HG03025 (cell line): ENCODE data around the gene PDCD1LG2.
"Not testable (repeated sequence)": the region's sequence is repeated elsewhere in the genome, so short reads cannot be mapped to it uniquely, and the experiment has no call there.

Experiments used
- ATAC-seq: cut with Tn5 transposase; IDR thresholded peaks from one replicate; pipeline ENCODE4 v1.9.1; 2021; ENCODE audit warnings: mild to moderate bottlenecking, moderate library complexity; ENCODE audit not compliant: unreplicated experiment, low FRiP score

Gene PDCD1LG2

DNA sequence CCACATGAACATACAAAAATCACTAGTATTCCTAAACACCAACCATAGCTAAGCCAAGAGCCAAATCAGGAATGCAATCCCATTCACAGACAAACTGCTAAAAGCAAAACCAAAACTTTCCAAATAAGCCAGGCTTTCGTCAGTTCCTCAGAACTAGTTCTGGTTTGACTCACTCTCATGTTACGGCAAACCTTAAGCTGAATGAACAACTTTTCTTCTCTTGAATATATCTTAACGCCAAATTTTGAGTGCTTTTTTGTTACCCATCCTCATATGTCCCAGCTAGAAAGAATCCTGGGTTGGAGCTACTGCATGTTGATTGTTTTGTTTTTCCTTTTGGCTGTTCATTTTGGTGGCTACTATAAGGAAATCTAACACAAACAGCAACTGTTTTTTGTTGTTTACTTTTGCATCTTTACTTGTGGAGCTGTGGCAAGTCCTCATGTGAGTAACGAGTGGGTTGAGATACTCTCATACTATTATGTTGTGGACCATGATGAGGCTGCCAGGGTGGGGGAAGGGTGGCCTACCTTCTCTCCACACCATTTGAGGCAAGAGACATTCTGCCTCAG, at the start of gene PDCD1LG2:
Gene PDCD1LG2, plus strand, starts transcription at position 172 of the 572 bp plus-strand sequence. CDS start 12,016 bp downstream, outside the sequence.
- ATAC-seq = peak; percentile 71

DNA sequence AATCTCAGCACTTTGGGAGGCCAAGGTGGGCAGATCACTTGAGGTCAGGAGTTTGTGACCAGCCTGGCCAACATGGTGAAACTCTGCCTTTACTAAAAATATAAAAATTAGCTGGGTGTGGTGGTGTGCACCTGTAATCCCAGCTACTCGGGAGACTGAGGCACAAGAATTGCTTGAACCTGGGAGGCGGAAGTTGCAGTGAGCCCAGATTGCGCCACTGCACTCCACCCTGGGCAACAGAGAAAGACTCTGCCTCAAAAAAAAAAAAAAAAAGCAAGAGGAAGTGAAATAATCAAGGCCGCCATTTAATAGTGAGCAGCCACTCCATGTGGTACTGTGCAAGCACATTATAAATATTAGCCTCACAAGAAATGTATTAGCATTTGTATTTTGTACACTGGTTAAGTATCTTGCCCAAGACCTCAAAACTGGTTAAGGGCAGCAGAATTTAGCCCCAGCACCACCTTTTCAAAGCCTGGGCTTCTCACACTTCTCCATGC, 45.5 kb upstream of the PDCD1LG2 start:
- ATAC-seq = not testable (repeated sequence)

DNA sequence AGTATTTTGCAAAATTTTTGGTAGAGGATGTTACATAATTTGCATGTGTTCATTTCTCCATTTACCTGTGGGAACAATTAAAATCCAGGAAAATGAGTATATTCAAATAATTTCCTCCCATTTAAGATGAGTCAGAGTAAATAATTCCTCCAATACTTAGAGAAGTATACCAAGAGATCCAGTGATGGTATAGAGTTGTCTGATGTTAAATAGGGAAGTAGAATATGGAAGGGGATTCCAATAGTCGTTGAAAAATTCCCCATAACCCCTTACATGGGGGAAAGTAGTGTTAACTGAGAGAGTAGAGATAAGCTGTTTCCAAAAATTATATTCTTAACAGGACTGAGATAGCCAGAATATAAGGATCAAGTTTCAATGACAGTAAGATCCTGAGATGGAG, 44.3 kb upstream of the PDCD1LG2 start:
- no peak for ATAC-seq

GRCh38 chr9:5466766-5467165, 43.6 kb upstream of the PDCD1LG2 start:
- no peak for ATAC-seq

DNA sequence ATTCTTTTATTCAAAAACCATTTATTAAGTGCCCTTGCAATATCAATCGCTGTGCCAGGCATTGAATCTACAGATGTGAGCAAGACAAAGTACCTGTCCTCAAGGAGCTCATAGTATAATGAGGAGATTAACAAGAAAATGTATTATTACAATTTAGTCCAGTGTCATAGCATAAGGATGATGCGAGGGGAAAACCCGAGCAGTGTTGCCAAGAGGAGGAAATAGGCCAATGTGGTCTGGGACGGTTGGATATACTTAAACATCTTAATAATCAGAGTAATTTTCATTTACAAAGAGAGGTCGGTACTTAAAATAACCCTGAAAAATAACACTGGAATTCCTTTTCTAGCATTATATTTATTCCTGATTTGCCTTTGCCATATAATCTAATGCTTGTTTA, 41.5 kb upstream of the PDCD1LG2 start:
- no peak for ATAC-seq

- no peak for ATAC-seq
These were observed 40.2 kb upstream of the PDCD1LG2 start for GRCh38 chr9:5470122-5470521.

GRCh38 chr9:5470816-5471215, 39.5 kb upstream of the PDCD1LG2 start:
- ATAC-seq = no peak

DNA sequence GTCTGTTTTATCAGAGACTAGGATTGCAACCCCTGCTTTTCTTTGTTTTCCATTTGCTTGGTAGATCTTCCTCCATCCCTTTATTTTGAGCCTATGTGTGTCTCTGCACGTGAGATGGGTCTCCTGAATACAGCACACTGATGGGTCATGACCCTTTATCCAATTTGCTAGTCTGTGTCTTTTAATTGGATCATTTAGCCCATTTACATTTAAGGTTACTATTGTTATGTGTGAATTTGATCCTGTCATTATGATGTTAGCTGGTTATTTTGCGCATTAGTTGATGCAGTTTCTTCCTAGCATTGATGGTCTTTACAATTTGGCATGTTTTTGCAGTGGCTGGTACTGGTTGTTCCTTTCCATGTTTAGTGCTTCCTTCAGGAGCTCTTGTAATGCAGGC, 34.7 kb upstream of the PDCD1LG2 start:
- ATAC-seq = not testable (repeated sequence)

DNA sequence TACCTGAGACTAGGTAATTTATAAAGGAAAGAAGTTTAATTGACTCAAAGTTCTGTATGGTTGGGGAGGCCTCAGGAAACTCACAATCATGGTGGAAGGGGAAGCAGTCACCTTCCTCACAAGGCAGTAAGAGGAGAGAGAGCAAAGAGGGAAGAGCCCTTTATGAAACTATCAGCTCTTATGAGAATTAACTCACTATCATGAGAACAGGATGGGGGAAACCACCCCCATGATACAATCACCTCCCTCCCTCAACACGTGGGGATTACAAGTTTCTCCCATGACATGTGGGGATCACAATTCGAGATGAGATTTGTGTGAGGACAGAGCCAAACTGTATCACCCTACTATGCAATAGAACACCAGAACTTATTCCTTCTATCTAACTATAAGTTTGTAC, 32.1 kb upstream of the PDCD1LG2 start:
- ATAC-seq = no peak

- ATAC-seq = no peak
These were observed 30.2 kb upstream of the PDCD1LG2 start for GRCh38 chr9:5479994-5480694.

- no peak for ATAC-seq
These were observed 29.4 kb upstream of the PDCD1LG2 start for GRCh38 chr9:5480919-5481318.

- ATAC-seq = no peak
These were observed 28.9 kb upstream of the PDCD1LG2 start for GRCh38 chr9:5481322-5482040.

GRCh38 chr9:5482194-5482593, 28.1 kb upstream of the PDCD1LG2 start:
- ATAC-seq = no peak

GRCh38 chr9:5483306-5483705, 27.0 kb upstream of the PDCD1LG2 start:
- no peak for ATAC-seq

- no peak for ATAC-seq
These were observed 24.8 kb upstream of the PDCD1LG2 start for GRCh38 chr9:5485378-5486085.

GRCh38 chr9:5486988-5487387, 23.3 kb upstream of the PDCD1LG2 start:
- ATAC-seq = no peak

- ATAC-seq = no peak
These were observed 21.9 kb upstream of the PDCD1LG2 start for GRCh38 chr9:5488221-5489008.

GRCh38 chr9:5489630-5490490, 20.5 kb upstream of the PDCD1LG2 start:
- no peak for ATAC-seq
